Fibroblast of skin of left quadriceps (primary cell): ENCODE data around the gene LEMD1.
"Not testable (repeated sequence)": the region's sequence is repeated elsewhere in the genome, so short reads cannot be mapped to it uniquely, and the experiment has no call there.

Source experiments
- DNase-seq, 2 experiments: peaks; one replicate each; pipeline ENCODE4 v3.0.0-alpha.2; 2013; ENCODE audit warnings: low read depth in 2 of 2

LEMD1 gene

GRCh38 chr1:205380882-205381281 is 41.0 kb downstream of the LEMD1 start:
- no peak for DNase-seq

DNA sequence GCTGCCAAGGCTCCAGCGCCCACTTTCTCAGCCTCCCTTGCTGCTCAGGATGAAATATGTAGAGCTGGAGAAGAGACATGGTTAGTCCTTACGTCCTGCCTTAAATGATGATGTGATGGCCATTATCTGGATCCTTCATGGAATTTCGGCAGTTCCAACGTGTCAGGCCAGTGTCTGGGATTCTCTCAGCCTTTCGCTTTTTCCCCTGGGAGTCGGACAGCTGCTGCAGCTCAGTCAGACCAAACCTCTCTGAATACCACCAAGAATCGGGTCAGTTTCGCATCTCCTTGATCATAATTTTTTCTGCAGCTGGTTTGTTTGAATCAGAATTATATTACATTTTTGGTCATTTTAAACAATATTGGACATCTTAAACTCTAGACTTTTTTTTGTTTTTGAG is 42.8 kb downstream of the LEMD1 start:
- no peak for DNase-seq

- DNase-seq, result no peak
Measured at GRCh38 chr1:205377355-205377754, 44.5 kb downstream of the LEMD1 start.

DNA sequence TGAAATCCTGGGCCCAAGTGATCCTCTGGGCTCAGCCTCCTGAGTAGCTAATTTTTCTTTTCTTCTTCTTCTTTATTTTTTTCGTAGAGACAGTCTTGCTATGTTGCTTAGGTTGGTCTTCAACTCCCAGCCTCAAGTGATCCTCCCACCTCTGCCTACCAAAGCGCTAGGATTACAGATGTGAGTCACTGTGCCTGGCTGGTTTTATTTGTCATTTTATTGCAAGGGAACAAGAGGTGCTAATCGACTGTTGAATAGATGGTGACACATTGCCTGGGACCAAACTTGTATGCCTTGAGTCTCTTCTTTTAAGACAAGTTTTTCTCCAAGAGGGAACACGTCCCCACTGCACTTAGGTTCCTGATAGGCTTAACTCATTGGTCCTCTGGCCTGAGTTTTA is 45.1 kb downstream of the LEMD1 start:
- DNase-seq, result no peak

DNA sequence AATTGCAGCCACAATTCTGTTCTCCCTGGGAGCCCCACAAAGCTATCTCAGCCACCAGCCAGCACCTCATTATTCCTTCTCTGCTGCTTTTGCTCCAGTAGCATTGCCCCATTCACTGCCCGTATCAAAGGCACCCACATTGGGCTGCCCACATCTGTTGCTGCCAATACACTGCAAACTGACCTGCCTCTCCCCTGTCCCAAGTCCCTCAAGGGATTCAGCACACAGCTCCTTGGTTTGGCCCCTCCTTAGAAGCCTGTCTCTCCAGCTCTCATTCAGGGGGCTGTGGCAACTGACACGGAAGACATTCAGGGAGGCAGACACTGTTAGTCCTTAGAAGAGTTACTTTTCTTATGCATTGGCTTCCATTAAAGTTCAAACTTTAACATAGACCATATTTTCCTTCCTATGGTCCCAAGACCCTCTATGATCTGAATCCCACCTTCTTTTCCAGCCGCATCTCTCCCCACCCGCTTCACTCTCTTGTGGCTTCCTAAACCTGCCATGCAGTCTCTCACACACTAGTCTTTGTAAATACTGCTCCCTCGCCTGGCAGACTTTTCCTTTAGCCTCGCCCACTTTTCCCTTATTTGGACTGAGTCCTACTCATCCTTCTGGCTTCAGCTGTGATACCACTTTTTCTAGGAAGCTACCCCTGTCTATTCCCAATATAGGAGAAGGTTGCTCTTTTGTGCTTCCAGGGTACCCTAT is 45.9 kb downstream of the LEMD1 start:
- peak; percentile 24 to 32 for DNase-seq

DNA sequence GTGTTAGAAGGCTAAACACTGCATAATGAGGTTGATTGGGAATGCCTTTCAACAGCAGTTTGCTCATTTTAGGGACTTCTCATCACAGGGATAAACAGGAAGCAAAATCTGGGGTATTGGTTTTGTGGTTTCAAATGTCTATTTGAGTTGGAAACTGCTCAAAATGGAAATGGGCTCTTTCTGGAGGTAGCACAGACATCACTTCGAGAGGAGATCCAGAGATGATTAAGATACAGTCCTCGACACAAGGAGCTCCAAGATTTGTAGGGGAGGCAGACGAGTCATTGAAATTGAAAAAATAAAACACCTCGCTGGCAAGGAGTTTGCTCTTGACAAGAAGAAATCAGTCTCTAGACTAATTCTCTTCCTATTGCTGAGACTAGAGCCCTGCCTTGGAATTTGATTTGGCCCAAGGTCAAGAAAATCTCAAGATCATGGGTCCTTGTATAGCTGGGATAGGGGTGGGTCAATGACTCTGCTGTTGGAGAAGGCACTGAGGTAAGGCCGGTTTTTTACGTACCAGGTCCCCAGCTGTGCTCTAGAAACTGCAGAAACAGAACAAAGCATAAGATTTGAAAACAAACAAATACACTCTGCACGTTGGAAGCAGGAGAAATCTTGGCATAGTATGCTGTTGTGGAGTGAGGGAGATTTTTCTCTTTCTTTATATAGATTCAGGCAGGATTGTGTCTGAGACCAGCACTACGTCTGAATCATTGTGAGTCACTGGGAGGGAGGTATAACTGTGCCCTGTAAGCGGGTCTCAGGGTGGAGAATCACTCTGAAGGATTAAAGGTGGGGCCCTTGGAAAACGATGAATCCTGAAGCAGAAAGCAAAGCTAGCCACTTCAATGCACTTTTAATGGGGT is 47.4 kb downstream of the LEMD1 start:
- DNase-seq, result peak; percentile 26 to 37

- no peak for DNase-seq
Measured at GRCh38 chr1:205373798-205374175, 48.1 kb downstream of the LEMD1 start.

- DNase-seq, result no peak
Measured at GRCh38 chr1:205373022-205373797, 48.6 kb downstream of the LEMD1 start.

GRCh38 chr1:205371871-205372660 is 49.8 kb downstream of the LEMD1 start:
- DNase-seq, result no peak

DNA sequence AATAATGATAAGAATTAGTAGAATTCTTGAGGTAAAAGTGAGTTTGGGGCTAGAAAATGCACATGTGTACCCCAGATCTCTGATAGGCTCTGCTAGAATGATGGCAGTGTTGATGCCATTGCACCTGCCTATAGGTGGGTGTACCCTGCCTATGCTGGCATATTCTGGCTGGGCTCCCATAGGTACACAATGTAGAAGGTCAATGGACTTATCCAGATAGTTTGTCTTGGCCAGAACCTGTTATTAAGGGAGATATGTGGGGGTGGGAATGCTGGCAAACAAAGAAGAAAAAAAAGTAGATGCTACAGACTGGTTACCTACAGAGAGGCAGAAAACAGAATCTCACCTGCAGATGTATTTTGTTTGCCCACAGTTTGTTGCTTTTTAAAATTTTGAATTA is 51.1 kb downstream of the LEMD1 start:
- no peak for DNase-seq

DNA sequence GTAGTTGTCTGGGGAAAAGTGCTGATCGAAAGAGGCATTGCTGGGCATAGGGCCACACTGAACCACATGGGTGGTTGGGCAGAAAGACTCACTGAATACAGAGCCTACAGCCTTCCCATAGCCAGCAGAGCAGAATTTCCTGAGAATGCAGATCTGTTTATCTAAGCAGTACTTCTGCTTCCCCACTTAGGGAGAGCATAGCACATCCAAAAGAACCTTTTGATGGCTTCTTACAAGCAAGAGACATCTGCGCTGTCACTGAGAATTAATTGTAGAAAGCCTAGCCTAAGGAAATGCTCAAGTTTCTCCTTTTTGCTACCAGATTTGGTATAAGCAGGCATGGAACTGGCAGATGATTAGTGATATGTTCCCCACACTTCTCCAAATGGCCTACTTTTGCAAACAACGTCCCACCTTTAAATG is 52.1 kb downstream of the LEMD1 start:
- DNase-seq, result no peak

GRCh38 chr1:205368478-205368877 is 53.4 kb downstream of the LEMD1 start:
- no peak for DNase-seq

DNA sequence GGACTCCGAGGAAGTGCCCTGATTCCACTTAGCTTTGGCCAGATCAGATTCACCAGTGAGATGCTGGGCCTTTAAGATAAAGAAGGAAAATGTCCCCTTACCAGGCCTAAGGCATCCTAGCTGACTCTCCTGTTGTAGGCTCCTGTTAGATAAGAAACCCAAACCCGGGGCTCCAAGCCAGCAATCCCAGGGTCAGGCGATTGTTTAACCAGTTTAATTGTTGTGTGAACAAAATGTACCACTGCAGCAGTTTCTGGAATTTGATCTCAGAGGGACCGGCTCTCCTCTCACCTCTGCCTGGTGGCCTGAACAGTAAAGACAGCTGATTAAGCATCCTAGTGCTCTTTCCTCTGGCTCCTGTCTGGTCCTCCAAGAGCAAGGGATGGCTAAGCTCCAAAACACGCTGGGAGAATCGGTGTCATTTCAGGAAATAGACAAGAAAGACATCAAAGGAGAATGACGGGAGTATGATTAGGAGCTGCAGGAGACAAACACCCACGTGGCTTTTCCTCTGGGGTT is 55.9 kb downstream of the LEMD1 start:
- no peak for DNase-seq

- not testable (repeated sequence) for DNase-seq
Measured at GRCh38 chr1:205365086-205365485, 56.8 kb downstream of the LEMD1 start.

DNA sequence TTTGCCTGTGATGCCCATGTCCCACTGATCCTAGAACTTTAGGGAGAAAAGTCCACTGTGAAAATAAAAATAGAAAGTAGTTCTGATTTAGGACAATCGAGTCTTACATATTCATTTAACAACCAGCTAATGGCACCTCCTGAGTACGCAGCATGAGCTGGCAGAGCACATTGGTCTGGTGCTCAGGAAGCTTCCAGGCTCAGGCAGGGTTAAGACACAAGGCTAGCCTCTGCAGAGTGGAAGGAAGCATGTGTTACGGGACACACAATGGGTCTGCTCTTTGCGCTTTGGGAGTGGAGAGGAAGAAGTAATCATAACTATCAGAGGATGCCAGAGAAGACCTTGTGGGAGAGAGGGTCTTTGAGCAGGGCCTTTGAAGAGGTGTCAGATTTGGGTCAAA is 61.0 kb downstream of the LEMD1 start:
- DNase-seq, result no peak

DNA sequence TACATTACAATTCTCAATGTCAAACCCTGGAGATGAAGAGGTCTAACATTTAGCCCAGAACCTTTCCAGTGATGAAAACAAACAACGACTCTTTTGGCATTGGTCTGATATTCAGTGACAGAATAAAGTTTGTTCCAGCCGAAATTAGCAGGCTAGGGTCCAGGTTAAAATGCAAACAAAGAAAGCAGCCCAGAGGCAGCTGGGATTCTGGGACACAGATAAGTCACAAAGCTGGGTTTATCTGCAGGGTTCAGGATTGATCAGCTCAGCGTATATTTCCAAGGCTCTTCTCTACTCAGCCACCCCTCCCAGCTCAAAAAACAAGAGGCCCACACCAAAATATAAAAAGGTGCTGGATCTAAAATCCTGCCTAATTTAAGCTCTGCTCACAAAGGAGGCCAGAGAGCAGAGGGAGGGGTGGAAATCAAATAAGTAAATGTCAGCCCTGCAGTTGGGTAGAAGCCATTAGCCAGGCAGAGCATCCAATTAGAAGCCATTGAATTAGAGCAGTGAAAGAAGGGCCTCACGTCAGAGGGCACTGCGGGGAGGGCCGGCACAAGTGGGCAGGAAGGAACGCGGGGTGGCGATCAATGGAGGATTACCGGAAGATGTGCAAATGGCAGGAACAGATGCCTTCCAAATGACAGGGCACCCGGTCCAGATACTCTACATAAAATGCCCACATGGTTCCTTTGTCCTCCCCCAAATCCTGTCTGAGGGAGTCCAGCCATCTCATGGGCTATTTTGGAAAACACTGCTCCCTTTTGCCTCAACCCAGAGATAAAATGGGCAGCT is 61.9 kb downstream of the LEMD1 start:
- no peak for DNase-seq

- no peak for DNase-seq
Measured at GRCh38 chr1:205358579-205358978, 63.3 kb downstream of the LEMD1 start.

GRCh38 chr1:205357567-205357966 is 64.3 kb downstream of the LEMD1 start:
- DNase-seq, result no peak

DNA sequence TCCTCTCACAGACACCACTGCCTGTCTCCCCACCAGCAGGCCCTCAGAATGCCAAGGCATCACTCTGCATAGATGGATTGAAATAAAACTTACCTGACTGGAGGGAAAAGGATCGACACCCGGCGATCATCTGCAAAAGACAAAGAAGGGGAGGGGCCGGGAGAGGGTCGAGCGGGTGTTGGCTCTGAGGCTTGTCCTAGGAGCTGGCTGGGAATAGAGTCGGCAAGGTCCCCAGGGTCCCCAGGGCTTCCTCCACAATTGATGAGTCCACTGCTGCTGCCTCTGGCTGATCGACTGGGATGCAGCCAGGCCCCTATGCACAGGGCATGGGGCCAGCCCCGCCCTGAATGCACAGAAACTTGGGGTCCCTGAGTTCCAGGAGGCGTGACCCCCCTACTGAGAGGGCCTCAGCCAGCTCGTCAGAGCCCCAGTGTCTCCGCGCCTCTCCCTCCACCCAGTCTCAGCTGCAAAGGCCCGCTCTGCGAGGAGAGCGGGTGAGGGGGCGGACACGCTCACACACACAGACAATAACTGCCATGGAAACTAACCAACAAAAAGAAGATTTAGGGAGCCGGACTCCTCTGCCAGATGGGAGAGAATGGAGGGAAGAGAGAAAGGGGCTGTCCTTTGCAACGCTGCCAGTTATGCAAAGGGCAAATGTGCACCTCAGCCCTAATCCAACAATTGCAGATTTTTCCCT is 65.3 kb downstream of the LEMD1 start, which contains the start of gene KLHDC8A:
Gene KLHDC8A, minus strand, starts transcription at position 483 of the 700 bp plus-strand sequence. CDS start 13,318 bp downstream, outside the sequence.
- no peak for DNase-seq

DNA sequence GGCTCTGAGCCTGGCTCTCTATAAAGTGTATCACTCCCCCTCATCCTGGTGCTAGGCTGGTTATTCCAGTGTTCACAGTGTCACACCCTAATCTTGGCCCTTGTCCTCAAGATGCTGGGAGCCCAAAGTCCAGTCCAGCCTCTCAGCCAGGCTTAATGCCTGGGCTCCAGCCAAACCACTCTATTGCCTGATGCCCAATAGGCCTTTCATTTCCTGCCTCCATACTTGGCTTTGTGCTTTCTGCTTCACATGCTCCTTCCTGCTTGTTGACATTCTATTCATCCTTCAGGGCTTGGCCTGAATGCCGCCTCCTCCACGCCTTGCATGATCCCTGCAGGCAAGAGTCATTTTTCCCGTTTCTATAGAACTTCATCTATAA is 66.8 kb downstream of the LEMD1 start:
- DNase-seq, result no peak
